Mesenchymal stem cell (in vitro differentiated cells and primary cell): ENCODE measurements around the gene LNX1.
A peak's percentile ranks its signal among the peaks of the same experiment; 100 is the strongest.

Experiments
- DNase-seq: peaks from one replicate; pipeline ENCODE4 v3.0.0-alpha.2; 2013
- H2AFZ ChIP-seq: one replicate; pipeline ENCODE4 v1.6.1; 2013; ENCODE audit warnings: low read depth, mild to moderate bottlenecking, control low read depth, inconsistent platforms, low read length, moderate library complexity
- H2AK5ac ChIP-seq: 2 replicates; pipeline ENCODE4 v1.6.1; 2013; ENCODE audit warnings: low read length, moderate library complexity, mild to moderate bottlenecking, inconsistent platforms; ENCODE audit not compliant: severe bottlenecking
- H2BK120ac ChIP-seq: one replicate; pipeline ENCODE4 v1.6.1; 2013; ENCODE audit warnings: low read depth, mild to moderate bottlenecking, inconsistent platforms, low read length, moderate library complexity
- H2BK12ac ChIP-seq, 2 experiments: one replicate each; pipeline ENCODE4 v1.6.1; 2013; ENCODE audit warnings: inconsistent platforms in 2 of 2, low read length in 2 of 2, mild to moderate bottlenecking in 2 of 2, moderate library complexity in 2 of 2, control low read depth in 1 of 2
- H2BK15ac ChIP-seq: one replicate; pipeline ENCODE4 v1.6.1; 2013; ENCODE audit warnings: mild to moderate bottlenecking, low read depth, inconsistent platforms; ENCODE audit not compliant: poor library complexity, severe bottlenecking
- H2BK5ac ChIP-seq: 2 replicates; pipeline ENCODE4 v1.6.1; 2013; ENCODE audit warnings: low read depth, mild to moderate bottlenecking, low read length, control low read depth, inconsistent platforms; ENCODE audit not compliant: poor library complexity, severe bottlenecking
- H3K14ac ChIP-seq, 2 experiments: one replicate each; pipeline ENCODE4 v1.6.1; 2013; ENCODE audit warnings: inconsistent platforms in 2 of 2, low read length in 2 of 2, control low read depth in 1 of 2, mild to moderate bottlenecking in 1 of 2, moderate library complexity in 1 of 2
- H3K18ac ChIP-seq, 2 experiments: one replicate each; pipeline ENCODE4 v1.6.1; 2013; ENCODE audit warnings: inconsistent platforms in 2 of 2, low read length in 2 of 2, control low read depth in 1 of 2, low read depth in 1 of 2, mild to moderate bottlenecking in 1 of 2
- H3K23ac ChIP-seq, 2 experiments: one replicate each; pipeline ENCODE4 v1.6.1; 2013; ENCODE audit warnings: inconsistent platforms in 2 of 2, low read length in 2 of 2, mild to moderate bottlenecking in 2 of 2, moderate library complexity in 2 of 2, control low read depth in 1 of 2
- H3K27ac ChIP-seq: 2 replicates; pipeline ENCODE4 v1.5.1; 2013; ENCODE audit warnings: mild to moderate bottlenecking, moderate library complexity, low read length, control low read depth, inconsistent platforms; ENCODE audit not compliant: poor library complexity, severe bottlenecking
- H3K27me3 ChIP-seq, 2 experiments: 2 replicates each; pipeline versions ENCODE4 v1.6.1 to v1.7.0; 2013; ENCODE audit warnings: low read length in 2 of 2, mild to moderate bottlenecking in 2 of 2, moderate library complexity in 2 of 2, control low read depth in 1 of 2, inconsistent platforms in 1 of 2; ENCODE audit not compliant: control insufficient read depth in 1 of 2, insufficient read depth in 1 of 2
- H3K36me3 ChIP-seq, 2 experiments: 2 replicates each; pipeline versions ENCODE4 v1.6.1 to v1.7.0; 2013; ENCODE audit warnings: low read length in 2 of 2, control low read depth in 1 of 2, inconsistent platforms in 1 of 2, low read depth in 1 of 2, mild to moderate bottlenecking in 1 of 2; ENCODE audit not compliant: insufficient read depth in 2 of 2, control insufficient read depth in 1 of 2
- H3K4ac ChIP-seq, 2 experiments: one replicate each; pipeline ENCODE4 v1.6.1; 2013; ENCODE audit warnings: inconsistent platforms in 2 of 2, low read length in 2 of 2, mild to moderate bottlenecking in 2 of 2, moderate library complexity in 2 of 2, control low read depth in 1 of 2, low read depth in 1 of 2
- H3K4me1 ChIP-seq: 2 replicates; pipeline ENCODE4 v1.6.1; 2013; ENCODE audit warnings: low read depth, low read length, control low read depth; ENCODE audit not compliant: control insufficient read depth, insufficient read depth
- H3K4me2 ChIP-seq: 2 replicates; pipeline ENCODE4 v1.6.1; 2013; ENCODE audit warnings: low read length, mild to moderate bottlenecking, inconsistent platforms; ENCODE audit not compliant: poor library complexity, severe bottlenecking
- H3K4me3 ChIP-seq, 2 experiments: 2 replicates each; pipeline versions ENCODE4 v1.5.1 to v1.7.0; 2013; ENCODE audit warnings: low read length in 2 of 2, mild to moderate bottlenecking in 2 of 2, control low read depth in 1 of 2, low read depth in 1 of 2; ENCODE audit not compliant: insufficient read depth in 1 of 2
- H3K79me1 ChIP-seq: replicated peaks from 2 replicates; pipeline ENCODE4 v1.6.1; 2013; ENCODE audit warnings: mild to moderate bottlenecking, control low read depth, low read length, inconsistent platforms; ENCODE audit not compliant: poor library complexity, severe bottlenecking
- H3K9ac ChIP-seq: 2 replicates; pipeline ENCODE4 v1.7.0; 2013; ENCODE audit warnings: mild to moderate bottlenecking, low read length, moderate library complexity
- H3K9me3 ChIP-seq: 2 replicates; pipeline ENCODE4 v1.7.0; 2013; ENCODE audit warnings: mild to moderate bottlenecking, low read length; ENCODE audit not compliant: control insufficient read depth
- H4K8ac ChIP-seq: one replicate; pipeline ENCODE4 v1.6.1; 2013; ENCODE audit warnings: inconsistent platforms, mild to moderate bottlenecking, low read length, moderate library complexity
- H4K91ac ChIP-seq: one replicate; pipeline ENCODE4 v1.6.1; 2013; ENCODE audit warnings: mild to moderate bottlenecking, low read length, inconsistent platforms
- WGBS: methylation state at CpG from one replicate; pipeline ENCODE4 v1.1.7; 2013; ENCODE audit warnings: mixed read lengths; 5-methylcytosine and 5-hydroxymethylcytosine counted together

The LNX1 gene

GRCh38 chr4:53562409-53562808, 28.9 kb downstream of the LNX1 start:
- Histone ChIP-seq H3K36me3 (no peaks in the 10 kb centered on the region), H3K4ac (no peak overlapping the region), H2AFZ (no peak overlapping the region), H2BK12ac (no peak overlapping the region), H3K79me1 (no peaks in the 10 kb centered on the region), H3K4me3 (no peak overlapping the region), H3K9ac (no peak overlapping the region), H2BK15ac (no peak overlapping the region), H3K27ac (no peak overlapping the region), H2BK5ac (no peak overlapping the region), H3K4me1 (peaks cover 8% of the 10 kb centered on the region), H2BK120ac (no peak overlapping the region), H3K4me2 (no peak overlapping the region), H4K91ac (no peak overlapping the region), H3K23ac (no peak overlapping the region), H3K14ac (no peak overlapping the region), H3K27me3 (no peaks in the 10 kb centered on the region), H4K8ac (no peak overlapping the region), H3K18ac (no peak overlapping the region), H2AK5ac (no peak overlapping the region), H3K9me3 (no peaks in the 10 kb centered on the region)
- WGBS, result 26% methylated on average over 1 of the region's 2 CpGs
- DNase-seq, result peak; percentile 47

DNA sequence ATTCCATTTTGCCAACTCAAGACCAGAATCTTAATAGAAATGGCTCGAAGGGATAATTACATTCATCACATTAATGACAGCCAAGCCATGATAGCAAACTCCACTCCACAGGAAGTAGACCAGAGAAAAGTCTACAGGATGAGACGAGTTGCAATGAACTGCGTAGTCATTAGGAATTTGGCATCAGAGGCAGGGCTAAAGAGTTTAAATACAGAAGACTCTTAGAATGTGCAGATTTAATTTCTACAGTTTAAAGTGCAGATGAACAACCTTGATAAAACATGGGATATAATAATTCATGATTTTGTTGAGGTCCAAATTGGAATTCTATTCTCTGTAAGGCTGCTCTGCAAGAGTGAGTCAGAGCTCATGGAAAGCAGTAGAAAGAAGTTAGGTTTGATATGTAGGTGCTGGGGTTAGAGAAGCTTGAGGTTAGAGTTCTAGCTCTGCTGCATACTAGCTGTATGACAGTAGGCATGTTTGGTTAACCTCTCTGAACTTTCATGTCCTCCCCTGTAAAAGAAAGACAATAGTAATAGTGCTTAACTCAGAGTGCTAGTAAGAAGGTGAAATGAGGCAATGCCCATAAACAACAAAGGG, 32.2 kb downstream of the LNX1 start:
- Histone ChIP-seq H2BK5ac (no peak overlapping the region), H3K23ac (no peak overlapping the region), H3K4me2 (no peak overlapping the region), H4K91ac (no peak overlapping the region), H3K27me3 (no peaks in the 10 kb centered on the region), H2BK12ac (no peak overlapping the region), H3K14ac (no peak overlapping the region), H3K79me1 (no peaks in the 10 kb centered on the region), H2AK5ac (no peak overlapping the region), H3K4me1 (peaks cover 8% of the 10 kb centered on the region), H3K9ac (no peak overlapping the region), H3K36me3 (no peaks in the 10 kb centered on the region), H2AFZ (no peak overlapping the region), H4K8ac (no peak overlapping the region), H3K9me3 (no peaks in the 10 kb centered on the region), H2BK15ac (no peak overlapping the region), H3K18ac (no peak overlapping the region), H3K27ac (no peak overlapping the region), H3K4ac (no peak overlapping the region), H3K4me3 (no peak overlapping the region), H2BK120ac (no peak overlapping the region)
- peak; percentile 22 for DNase-seq
- WGBS, result 44% methylated on average over 3 of the region's 3 CpGs

- Histone ChIP-seq H3K18ac (peak overlapping the region; percentile 6 to 31), H2BK5ac (no peak overlapping the region), H3K4me3 (no peak overlapping the region), H2AFZ (no peak overlapping the region), H3K23ac (no peak overlapping the region), H3K9me3 (no peaks in the 10 kb centered on the region), H2AK5ac (no peak overlapping the region), H2BK12ac (peak overlapping the region in 1 of 2 experiments; percentile 81), H2BK120ac (no peak overlapping the region), H4K8ac (no peak overlapping the region), H3K4me1 (peaks cover 5% of the 10 kb centered on the region), H3K27ac (no peak overlapping the region), H3K9ac (no peak overlapping the region), H3K36me3 (no peaks in the 10 kb centered on the region), H3K4ac (no peak overlapping the region), H3K27me3 (no peaks in the 10 kb centered on the region), H3K4me2 (no peak overlapping the region), H3K79me1 (no peaks in the 10 kb centered on the region), H3K14ac (peak overlapping the region in 1 of 2 experiments; percentile 55), H4K91ac (peak overlapping the region; percentile 2), H2BK15ac (no peak overlapping the region)
- 86% methylated on average over 12 of the region's 12 CpGs for WGBS
- no peak for DNase-seq
Measured at GRCh38 chr4:53558065-53558801, 33.1 kb downstream of the LNX1 start.

DNA sequence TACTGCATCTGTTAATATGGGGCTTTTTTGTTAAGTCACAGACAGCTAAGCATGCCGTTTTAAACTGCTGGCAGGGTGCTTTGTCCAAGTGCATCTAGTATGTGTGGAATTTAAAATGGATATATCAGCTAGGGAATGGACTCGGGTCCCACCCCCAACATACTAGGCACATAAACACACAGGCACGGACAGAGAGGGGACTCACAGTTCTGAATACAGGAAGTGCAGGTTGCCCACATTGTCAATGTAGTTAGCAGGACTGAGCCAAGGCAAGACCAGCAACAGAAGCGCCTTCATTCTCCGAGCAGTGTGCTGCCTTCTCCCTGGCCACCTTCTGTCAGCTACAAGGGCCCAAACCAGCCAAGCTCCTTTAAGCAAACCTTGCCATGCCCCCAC, 33.6 kb downstream of the LNX1 start:
- no peak overlapping the region for H3K27ac ChIP-seq
- no peak overlapping the region for H3K23ac ChIP-seq
- H3K4me3 ChIP-seq, result no peak overlapping the region
- no peak overlapping the region for H2BK120ac ChIP-seq
- H3K36me3 ChIP-seq, result no peaks in the 10 kb centered on the region
- H3K9me3 ChIP-seq, result no peaks in the 10 kb centered on the region
- peak overlapping the region in 1 of 2 experiments; percentile 55 for H3K14ac ChIP-seq
- H3K79me1 ChIP-seq, result no peaks in the 10 kb centered on the region
- H3K9ac ChIP-seq, result no peak overlapping the region
- no peak overlapping the region for H2BK15ac ChIP-seq
- WGBS, result 81% methylated on average over 5 of the region's 5 CpGs
- no peaks in the 10 kb centered on the region for H3K27me3 ChIP-seq
- peaks cover 5% of the 10 kb centered on the region for H3K4me1 ChIP-seq
- no peak overlapping the region for H3K4me2 ChIP-seq
- peak overlapping the region in 1 of 2 experiments; percentile 55 for H3K18ac ChIP-seq
- DNase-seq, result no peak
- no peak overlapping the region for H2AK5ac ChIP-seq
- H2BK12ac ChIP-seq, result peak overlapping the region in 1 of 2 experiments; percentile 81
- peak overlapping the region; percentile 52 for H4K91ac ChIP-seq
- H3K4ac ChIP-seq, result no peak overlapping the region
- H2BK5ac ChIP-seq, result no peak overlapping the region
- peak overlapping the region; percentile 66 for H4K8ac ChIP-seq
- H2AFZ ChIP-seq, result no peak overlapping the region
